ENCODE results near the gene AVP.
"Not testable (repeated sequence)": the region's sequence is repeated elsewhere in the genome, so short reads cannot be mapped to it uniquely, and the experiment has no call there.

The AVP gene

GRCh38 chr20:3082955-3083952, 1.3 kb downstream of the AVP start:
- DNase-seq, result no peak

GRCh38 chr20:3082306-3082951, 2.1 kb downstream of the AVP start:
- no peak for DNase-seq

DNA sequence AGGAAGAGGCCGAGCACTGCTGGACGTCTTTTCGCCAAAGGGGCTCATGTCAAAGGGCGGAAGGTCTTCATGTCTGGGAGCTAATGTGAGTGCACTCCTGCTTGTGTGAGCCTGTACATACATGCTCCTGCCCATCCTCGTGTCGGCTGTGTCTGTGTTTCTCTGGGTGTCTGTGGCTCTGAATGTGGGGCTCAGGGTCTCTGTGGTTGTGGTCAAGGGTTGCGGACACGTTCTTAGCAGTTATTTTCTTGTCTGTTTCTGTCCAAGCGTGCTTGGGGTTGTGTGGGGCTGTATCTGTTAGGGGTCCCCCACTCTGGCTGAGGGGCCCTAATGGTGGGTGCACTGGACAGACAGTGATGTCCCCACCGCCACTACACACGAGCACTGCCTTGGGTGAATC, 2.9 kb downstream of the AVP start:
- no peak for DNase-seq

DNA sequence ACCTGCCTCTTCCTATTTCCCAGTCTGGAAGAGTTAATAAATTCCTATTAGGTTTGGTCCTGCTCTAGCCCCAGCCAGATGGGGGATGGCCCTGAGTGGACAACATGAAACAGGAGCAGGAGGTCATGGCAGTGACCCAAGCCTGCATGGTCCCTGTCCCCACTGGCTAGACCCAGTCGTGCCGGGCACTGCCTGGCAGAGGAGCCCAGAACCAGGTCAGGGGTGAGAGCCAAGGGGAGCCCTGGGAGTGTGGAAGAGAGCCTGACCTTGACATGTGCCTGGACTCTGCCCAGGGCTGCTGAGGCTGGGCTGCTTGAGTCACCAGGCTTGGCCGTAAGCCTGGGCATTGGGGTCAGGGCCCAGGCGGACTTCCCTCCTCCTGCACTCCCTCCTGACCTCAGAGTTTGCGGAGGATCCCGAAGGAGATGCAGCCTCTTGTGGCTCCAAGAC, 3.6 kb downstream of the AVP start:
- no peak for DNase-seq

GRCh38 chr20:3077618-3078134, 6.8 kb downstream of the AVP start:
- no peak for DNase-seq

GRCh38 chr20:3075315-3075714, 9.2 kb downstream of the AVP start:
- DNase-seq, result not testable (repeated sequence)

DNA sequence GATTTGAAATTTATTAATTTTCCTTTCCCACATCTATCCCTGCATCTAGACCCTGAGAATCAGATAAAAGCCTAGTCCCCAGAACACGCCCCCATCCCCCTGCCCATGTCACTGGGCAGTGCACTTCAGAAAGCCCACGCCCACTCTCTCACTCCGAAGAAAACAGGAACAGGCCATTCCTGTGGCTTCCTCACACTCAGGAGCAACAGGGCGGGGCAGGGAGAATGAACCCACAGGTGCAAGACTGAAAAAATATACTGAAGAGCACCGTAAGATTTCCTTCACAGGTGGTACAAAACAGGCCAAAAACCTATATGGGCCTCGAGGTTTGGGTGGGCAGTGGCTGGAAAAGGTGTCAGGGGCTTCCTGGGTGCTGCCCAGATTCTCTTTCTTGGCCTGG, 9.7 kb downstream of the AVP start:
- no peak for DNase-seq

DNA sequence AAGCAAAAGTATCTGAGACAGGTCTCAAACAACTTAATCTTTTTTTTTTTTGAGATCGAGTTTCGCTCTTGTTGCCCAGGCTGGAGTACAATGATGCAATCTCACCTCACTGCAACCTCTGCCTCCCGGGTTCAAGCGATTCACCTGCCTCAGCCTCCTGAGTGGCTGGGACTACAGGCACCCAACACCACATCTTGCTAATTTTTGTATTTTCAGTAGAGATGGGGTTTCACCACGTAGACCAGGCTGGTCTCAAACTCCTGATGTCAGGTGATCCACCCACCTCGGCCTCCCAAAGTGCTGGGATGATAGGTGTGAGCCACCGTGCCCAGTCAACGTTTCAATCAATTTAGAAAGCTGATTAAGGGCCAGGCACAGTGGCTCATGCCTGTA, 11.3 kb downstream of the AVP start:
- not testable (repeated sequence) for DNase-seq

DNA sequence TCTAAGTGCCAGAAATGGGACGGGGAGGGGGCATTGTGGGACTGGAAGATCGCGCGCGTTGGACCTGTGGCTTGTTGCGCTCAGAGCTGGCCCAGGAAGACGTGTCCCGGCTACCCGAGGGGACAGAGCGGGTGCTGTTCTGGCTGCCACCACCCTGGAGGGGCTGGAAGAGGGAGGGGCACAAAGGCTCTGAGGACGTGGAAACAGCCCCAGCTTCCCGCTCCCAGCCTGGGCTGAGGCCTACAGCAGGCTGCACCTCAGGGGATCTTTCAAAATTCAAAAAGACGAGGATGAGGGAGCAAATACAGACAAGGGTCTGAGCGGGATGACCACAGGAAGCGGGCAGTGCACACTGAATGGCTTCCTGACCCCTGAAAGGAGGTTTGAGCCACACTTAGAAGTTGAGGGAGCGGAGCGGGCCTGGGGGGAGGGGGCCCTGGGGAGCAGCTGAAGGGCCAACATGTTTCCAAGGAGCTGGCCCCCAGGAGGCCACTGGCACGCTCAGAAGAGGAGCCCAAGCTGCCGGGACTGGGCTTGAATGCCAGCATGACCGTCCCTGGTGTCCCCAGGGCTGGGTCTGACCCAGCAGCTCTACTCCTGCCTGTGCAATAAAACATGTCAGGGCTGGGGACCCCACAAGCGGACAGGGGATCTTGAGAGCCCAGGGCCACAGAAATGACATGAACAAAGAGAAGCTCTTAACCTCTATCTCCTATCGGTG, 11.8 kb downstream of the AVP start:
- no peak for DNase-seq

DNA sequence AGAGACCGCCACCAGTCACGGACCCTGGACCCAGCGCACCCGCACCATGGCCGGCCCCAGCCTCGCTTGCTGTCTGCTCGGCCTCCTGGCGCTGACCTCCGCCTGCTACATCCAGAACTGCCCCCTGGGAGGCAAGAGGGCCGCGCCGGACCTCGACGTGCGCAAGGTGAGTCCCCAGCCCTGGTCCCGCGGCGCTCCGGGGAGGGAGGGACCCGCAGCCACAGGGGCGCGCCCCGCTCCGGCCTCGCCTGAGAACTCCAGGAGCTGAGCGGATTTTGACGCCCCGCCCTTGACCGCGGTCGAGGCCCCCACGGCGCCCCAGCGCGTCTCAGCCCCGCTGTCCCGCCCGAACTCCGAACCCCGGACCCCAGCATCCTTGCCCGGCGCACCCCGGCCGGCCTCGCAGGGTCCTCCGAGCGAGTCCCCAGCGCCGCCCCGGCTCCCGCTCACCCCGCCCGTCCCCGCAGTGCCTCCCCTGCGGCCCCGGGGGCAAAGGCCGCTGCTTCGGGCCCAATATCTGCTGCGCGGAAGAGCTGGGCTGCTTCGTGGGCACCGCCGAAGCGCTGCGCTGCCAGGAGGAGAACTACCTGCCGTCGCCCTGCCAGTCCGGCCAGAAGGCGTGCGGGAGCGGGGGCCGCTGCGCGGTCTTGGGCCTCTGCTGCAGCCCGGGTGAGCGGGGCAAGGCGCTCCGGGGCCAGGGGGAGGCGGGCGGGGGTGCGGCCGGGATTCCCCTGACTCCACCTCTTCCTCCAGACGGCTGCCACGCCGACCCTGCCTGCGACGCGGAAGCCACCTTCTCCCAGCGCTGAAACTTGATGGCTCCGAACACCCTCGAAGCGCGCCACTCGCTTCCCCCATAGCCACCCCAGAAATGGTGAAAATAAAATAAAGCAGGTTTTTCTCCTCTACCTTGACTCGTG, 12.7 kb downstream of the AVP start, which contains the start of gene OXT:
OXT (plus strand) TSS at position 11 of the 920 bp plus-strand sequence; CDS start at position 47, 36 bp downstream.
- DNase-seq, result peak; percentile 65

DNA sequence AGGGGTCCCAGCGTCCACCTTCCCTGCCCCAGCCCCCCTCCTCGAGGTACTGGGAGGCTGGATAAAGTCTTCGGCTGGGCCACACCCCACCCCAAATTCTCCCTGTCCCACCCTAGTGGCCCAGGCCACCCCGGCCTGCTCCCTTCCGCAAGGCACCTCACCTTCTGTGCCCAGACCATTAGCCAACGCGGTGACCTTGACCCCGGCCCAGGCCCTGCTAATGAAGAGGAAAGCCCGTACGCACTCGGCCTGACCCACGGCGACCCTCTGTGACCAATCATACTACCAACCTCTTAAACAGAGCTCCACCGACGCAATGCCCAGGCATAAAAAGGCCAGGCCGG, 13.3 kb downstream of the AVP start:
- DNase-seq, result no peak

DNA sequence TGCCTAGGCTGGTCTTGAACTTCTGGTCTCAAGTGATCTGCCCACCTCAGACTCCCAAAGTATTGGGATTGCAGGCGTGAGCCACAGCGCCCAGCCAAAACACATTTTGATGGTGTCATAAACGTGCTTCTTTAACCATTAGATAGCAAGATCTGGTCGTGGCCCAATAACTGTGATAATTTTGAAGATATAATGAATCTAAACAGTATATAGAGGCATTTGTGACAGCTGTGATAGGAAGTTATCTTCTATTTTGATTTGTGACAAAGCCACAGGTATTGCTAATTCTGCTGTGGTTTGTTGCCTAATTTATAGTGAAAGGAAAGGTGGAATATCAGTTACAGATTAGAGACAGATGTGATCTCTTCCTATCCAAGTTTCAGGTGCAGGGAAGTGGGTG, 13.8 kb downstream of the AVP start:
- no peak for DNase-seq

GRCh38 chr20:3068986-3069900, 15.3 kb downstream of the AVP start:
- DNase-seq, result no peak

GRCh38 chr20:3068075-3068474, 16.4 kb downstream of the AVP start:
- DNase-seq, result no peak

DNA sequence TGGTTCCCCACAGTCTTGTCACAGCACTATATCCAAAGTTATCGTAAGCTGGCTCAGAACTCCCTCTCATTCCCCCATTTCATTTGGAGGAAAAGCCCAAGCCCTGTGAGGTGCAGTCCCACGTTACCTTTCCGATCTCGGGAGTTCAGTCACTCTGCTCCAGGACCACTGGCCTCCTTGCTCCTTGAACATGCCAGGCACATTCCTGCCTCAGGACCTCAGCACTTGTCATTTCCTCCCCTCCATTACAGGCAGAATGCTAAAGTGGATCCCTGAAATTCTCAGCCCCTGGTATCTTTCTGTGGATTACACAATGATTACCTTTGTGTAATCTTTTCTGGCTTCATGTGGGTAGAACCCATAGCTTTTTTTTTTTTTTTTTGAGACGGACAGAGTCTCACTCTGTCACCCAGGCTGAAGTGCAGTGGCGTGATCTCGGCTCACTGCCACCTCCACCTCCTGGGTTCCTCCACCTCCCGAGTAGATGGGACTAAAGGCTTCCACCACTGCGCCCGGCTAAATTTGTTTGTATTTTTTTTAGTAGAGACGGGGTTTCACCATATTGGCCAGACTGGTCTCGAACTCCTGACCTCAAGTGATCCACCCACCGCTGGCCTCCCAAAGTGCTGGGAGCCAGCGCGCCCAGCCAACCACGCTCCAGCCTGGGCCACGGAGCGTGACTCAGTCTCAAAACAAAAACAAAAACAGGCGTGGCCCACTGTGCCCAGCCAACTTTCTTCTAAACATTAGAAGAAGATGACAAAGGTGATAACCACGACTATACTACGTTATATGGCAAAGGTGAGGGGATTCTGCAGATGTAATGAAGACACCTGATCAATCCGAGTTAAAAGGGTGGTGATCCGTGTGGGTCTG, 17.1 kb downstream of the AVP start:
- DNase-seq, result no peak

DNA sequence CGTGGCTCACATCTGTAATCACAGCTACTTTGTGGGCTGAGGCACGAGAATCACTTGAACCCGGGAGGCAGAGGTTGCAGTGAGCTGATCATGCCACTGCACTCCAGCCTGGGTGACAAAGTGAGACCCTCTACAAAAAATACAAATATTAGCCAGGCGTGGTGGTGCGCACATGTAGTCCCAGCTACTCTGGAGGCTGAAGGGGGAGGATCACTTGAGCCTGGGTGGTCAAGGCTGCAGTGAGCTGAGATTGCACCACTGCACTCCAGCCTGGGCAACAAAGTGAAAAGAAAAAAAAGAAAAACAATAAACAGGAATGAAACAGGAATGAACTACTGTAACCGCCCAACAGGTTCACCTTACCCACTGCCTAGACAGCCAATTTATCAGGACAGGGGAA, 20.4 kb downstream of the AVP start:
- DNase-seq, result not testable (repeated sequence)

- no peak for DNase-seq
Measured at GRCh38 chr20:3059489-3059888, 25.0 kb downstream of the AVP start.

DNA sequence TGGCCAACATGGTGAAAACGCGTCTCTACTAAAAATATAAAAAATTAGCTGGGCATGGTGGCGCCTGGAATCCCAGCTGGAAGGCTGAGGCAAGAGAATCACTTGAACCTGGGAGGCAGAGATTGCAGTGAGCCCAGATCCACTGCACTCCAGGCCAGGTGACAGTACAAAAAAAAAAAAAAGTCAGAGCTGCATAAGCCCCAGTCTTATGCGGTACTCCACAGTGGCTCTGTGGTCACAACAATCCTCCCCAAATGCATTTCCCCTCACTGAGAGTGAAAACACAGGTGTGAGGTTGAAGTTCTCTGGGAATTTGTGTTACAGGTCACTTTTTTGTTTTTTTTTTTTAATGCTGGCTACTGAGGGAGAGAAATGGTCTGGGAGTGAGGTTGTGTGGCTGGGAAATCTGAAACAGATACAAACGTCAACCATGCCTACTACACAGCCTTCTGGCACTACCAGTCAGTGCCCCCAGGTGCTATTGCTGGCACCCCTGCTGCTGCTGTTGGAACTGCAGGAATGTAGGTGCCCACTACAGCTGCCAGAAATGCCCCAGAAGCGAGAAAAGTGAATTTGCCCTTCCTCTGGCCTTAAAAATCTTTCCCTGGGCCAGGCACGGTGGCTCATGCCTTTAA, 33.0 kb downstream of the AVP start:
- no peak for DNase-seq

Measured in T-helper 9 cell (primary cell).